HT1080 (cell line): ENCODE data around the gene CADM2. TPM values are rescaled to one million over a fixed set of nuclear protein-coding genes. Genes with fewer than 3 reads are reported as not detected.

Experiments
- DNase-seq: peaks from one replicate; pipeline ENCODE4 v3.0.0-alpha.2; 2015; ENCODE audit warnings: low read depth
- small RNA-seq: library from RNA; depleted of rRNA; stranded (forward); fragments of <200 nt; gene quantifications from one replicate; pipeline ENCODE3, GENCODE V24; 2014
- total RNA-seq: library from RNA; depleted of rRNA; stranded (reverse); fragments of >200 nt; shearing (Covaris generic); gene quantifications from 2 replicates; pipeline ENCODE4 v1.2.3, GENCODE V29; 2014

Gene CADM2
- total RNA-seq, 1 experiment from 2014 or later = not detected

DNA sequence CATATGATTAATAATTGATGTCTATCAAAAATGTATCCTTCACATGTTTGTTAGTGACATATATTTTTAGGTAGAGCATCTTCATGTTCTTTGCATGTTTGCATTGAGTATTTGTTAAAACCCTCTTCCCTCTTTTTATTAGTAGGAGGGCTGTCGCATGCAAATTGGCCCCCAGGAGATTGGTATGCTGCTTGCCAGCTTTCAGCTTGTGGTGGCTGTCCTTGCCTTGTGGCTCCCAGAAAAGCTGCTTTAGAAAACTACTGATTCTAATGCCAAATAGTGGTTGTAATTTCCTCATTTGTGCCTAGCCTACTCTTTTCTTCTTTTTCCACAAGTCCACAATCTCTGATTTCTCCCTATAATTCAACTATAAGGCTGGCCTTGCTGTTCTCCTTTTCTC is 1145.4 kb downstream of the CADM2 start:
- DNase-seq = no peak

DNA sequence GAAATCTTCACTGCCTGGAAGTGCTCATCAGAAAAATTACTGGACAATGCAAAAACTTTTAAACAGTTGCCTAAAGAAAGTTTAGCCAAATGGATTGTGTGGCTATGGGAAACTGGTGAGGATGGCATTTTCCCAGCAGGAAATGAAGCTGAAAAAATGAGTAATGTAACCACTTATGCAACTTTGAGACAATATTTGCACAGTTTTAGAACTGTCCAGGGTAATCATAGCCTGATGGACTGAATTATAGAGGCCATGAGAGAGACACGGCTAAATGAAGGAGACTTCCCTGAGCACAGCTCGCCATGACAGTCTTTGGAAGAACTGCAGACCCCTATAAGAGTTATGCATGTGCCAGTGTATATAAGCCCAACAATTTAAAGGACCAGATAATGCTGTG is 1150.6 kb downstream of the CADM2 start:
- DNase-seq = peak; percentile 33

Small RNAs within 50 kb of the gene (small RNA-seq; reads per million reads assigned to genes)
- gene MIR5688 = not detected
